Liver (tissue), 3 donors: ENCODE data around the gene ROBO2.

Experiments
- SP1 ChIP-seq: IDR thresholded peaks from 2 replicates; pipeline ENCODE4 v1.6.1; 2018; ENCODE audit warnings: antibody characterized with exemption, mild to moderate bottlenecking
- TAF1 ChIP-seq: conservative IDR thresholded peaks from 2 replicates; pipeline ENCODE4 v1.6.1; 2016; ENCODE audit warnings: antibody characterized with exemption, mild to moderate bottlenecking
- YY1 ChIP-seq: IDR thresholded peaks from 2 replicates; pipeline ENCODE4 v1.6.1; 2016; ENCODE audit warnings: antibody characterized with exemption, mild to moderate bottlenecking
- TF ChIP-seq, protein P1 (sequence below): fragments of 150-350 bp; IDR thresholded peaks from 2 replicates; pipeline ENCODE4 v1.5.1; 2017; ENCODE audit warnings: improper control_type of control experiment, low read depth, low read length; ENCODE audit not compliant: missing input control
- TF ChIP-seq, protein P2 (sequence below): IDR thresholded peaks from 2 replicates; pipeline ENCODE4 v1.6.1; 2016; ENCODE audit warnings: antibody characterized with exemption
- donor health status: healthy.
- donor health status: healthy.

DNA sequence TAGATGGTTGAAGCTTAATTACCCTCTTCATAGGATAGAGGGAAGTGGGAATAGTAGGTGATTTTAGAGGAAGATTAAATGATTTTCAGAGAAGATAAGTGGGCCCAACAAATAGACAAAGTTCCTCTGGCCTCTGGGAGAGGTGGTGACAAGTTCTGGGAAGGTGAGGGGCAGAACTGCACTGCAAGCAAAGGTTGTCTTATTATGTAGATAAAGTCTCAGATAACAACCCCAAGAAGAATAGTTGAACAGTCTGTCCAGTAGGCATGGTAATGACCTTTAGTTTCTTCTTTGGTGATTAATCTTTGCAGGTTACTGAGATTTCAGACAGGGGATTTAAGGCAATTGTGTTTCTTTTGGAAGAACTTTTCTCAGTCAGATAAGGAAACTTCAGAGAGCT, 439.1 kb downstream of the ROBO2 start:
- TF ChIP-seq SP1 (no peak), YY1 (no peak), TAF1 (no peak)
- TF ChIP-seq, protein P1, sequence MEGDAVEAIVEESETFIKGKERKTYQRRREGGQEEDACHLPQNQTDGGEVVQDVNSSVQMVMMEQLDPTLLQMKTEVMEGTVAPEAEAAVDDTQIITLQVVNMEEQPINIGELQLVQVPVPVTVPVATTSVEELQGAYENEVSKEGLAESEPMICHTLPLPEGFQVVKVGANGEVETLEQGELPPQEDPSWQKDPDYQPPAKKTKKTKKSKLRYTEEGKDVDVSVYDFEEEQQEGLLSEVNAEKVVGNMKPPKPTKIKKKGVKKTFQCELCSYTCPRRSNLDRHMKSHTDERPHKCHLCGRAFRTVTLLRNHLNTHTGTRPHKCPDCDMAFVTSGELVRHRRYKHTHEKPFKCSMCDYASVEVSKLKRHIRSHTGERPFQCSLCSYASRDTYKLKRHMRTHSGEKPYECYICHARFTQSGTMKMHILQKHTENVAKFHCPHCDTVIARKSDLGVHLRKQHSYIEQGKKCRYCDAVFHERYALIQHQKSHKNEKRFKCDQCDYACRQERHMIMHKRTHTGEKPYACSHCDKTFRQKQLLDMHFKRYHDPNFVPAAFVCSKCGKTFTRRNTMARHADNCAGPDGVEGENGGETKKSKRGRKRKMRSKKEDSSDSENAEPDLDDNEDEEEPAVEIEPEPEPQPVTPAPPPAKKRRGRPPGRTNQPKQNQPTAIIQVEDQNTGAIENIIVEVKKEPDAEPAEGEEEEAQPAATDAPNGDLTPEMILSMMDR = no peak
- TF ChIP-seq, protein P2, sequence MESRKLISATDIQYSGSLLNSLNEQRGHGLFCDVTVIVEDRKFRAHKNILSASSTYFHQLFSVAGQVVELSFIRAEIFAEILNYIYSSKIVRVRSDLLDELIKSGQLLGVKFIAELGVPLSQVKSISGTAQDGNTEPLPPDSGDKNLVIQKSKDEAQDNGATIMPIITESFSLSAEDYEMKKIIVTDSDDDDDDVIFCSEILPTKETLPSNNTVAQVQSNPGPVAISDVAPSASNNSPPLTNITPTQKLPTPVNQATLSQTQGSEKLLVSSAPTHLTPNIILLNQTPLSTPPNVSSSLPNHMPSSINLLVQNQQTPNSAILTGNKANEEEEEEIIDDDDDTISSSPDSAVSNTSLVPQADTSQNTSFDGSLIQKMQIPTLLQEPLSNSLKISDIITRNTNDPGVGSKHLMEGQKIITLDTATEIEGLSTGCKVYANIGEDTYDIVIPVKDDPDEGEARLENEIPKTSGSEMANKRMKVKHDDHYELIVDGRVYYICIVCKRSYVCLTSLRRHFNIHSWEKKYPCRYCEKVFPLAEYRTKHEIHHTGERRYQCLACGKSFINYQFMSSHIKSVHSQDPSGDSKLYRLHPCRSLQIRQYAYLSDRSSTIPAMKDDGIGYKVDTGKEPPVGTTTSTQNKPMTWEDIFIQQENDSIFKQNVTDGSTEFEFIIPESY = no peak
